Activated T-helper 9 cell treated with anti-CD3 and anti-CD28 coated beads, Interleukin-2, amount 50 U/mL, for 16 hours (primary cell): ENCODE measurements around the gene TMTC1.
"Not testable (repeated sequence)": the region's sequence is repeated elsewhere in the genome, so short reads cannot be mapped to it uniquely, and the experiment has no call there.

Experiments used
- DNase-seq: peaks from one replicate; pipeline ENCODE4 v3.0.0-alpha.2; 2020; ENCODE audit warnings: low read depth

The TMTC1 gene

DNA sequence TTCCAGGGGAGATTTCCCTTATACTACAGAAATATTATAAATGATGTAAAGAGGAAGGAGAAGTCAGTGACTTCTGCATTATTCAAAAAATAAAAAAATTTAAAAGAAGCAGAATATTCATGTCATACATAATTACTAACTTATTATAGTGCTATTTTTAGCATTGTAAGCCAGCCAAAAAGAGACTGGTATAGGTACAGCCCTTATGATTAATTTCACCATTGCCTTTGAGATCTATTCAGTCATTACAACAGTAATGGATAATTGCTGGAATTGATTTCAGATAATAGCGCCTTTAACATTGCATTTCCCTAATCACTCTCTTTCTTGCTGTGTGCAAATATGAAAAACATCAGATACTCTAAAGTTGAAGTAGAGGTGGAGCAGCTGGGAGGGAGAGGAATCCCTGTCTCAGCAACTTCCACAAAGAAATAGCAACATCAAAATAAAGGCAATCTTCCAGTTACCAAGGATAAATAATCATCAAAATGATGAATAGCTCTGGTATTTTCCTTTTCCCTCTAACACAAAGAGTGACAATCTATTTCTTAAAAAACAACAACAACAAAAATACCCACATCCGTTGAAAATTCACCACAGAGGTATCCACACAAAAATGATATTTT is 214.5 kb downstream of the TMTC1 start:
- DNase-seq, result no peak

DNA sequence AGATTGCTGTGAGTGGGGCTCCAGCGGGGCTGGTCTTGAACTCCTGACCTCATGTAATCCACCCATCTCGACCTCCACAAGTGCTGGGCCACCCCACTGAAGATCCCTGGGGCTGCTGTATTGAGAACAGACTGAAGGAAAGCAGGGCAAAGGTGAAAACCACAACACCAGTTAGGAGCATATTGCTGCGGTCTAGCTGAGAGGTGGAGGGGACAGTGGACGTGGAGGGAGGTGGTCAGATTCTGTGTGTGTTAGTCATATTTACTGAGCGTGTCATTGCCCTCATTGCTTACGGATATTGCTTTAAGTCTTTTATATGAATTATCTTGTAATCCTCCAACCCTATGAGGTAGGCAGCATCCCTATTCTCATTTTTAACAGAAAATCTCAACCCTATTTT is 217.3 kb downstream of the TMTC1 start:
- no peak for DNase-seq

DNA sequence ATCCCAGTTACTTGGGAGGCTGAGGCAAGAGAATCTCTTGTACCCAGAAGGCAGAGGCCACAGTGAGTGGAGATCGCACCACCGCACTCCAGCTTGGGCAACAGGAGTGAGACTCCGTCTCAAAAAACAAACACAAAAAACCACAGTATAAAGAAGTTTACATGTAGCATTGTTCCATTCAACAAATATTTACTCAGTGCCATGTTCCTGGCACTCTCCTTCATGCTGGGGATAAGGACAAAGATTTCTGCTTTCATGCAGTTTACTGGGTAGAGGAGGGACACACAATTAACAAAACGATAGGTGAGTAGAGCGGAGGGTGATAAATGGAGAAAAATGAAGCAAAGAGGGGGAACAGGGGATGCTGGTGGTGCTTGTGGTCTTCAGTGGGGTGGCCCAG is 218.0 kb downstream of the TMTC1 start:
- DNase-seq, result no peak

DNA sequence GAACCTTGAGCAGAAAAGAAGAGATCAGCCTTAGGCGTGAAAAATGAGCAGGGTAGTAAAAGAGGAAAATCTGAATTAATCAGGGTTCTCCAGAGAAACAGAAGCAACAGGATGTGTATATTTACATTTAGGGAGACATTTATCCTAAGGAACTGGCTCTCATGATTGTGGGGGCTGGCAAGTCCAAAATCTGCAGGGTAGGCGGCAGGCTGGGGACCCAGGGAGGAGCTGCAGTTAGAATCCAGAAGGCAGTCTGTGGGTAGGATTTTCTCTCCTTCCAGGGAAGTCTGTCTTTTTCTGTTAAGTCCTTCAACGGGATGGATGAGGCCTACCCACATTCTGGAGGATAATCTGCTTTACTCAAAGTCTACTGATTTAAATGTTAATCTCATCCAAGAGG is 218.8 kb downstream of the TMTC1 start:
- no peak for DNase-seq

DNA sequence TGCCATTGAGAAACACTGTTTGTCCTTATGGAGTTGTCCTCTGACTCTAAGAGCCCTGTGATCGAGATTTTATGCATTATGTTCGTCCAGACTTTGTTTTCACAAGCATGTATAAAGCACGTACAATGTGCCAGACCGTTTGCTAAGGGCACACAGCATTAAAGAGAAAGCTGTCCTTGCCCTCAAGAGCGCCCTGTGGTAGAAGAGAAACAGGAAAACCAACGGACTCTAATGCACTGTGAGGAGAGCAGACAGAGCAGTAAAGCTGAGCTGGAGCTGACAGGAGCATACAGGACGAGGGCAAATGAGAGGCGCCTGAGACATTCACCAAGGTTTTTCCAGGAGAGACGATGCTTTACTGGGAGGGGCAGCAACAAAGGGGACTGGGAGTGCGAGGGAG is 220.1 kb downstream of the TMTC1 start:
- no peak for DNase-seq

DNA sequence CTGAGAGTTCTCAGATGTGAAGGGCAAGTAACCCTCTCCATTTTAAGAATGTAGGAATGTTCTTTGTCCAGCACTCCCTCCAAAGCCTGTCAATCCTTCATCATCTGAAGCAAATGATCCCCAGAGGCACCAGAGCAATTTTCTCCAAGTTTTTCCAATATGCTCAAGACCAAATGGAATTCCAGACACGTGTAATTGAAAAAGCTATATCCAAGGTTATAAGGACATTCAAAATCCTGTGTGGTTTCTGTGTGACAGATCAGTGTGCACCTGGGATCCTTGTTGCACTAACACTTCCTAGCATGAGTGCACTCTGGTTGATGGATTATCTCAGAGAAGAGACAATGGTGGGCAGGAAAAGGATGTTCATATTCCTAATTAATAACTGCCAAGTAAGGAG is 220.7 kb downstream of the TMTC1 start:
- no peak for DNase-seq

DNA sequence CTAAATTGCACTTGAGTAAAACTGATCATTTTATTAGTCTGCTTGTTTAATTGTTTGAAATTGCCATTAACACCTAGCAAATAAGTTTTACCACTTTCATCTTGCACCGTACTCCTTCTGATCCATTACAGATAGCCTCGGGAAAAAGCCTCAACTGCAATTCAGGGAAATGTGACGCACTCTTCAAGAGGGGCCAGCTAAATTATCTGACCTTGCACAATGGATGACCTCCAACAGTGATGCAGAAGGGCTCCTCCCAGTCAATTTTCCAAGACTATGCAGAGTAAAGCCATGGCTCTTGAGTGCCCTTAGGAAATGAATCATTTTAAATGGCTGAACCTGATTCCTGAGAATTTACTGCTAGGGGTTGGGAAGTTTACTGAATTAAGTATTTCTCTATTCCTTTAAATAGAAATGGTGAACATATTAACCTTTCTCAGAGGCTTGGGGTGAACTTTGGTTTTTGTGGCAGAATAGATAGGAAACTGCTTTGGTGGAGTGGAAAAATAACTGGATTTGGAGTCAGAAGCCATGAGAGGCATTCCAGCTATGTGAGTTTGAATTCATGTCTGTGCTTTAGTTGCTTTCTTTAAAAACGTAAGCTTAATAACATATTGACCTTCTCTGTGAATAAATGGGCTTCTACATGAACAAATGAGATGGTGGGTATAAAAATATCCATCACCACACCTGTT is 221.5 kb downstream of the TMTC1 start:
- DNase-seq, result no peak

DNA sequence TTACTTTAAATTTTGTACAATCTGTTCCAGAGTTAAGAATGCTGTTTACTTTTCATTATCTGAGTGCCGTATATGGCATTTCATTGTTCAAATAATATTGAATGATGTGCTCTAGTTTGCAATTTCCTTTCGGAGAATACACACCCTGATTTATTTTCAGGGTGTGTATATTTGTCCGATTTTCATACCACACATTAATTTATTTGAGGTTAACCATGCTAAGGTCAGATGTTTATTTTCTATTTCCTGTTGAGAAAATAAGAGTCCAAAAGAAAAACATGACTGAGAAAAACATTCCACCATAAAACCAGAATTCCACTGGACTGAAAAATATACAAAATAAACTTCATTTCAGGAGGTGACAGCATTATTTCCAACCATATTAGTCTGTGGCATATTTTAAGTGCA is 222.1 kb downstream of the TMTC1 start:
- DNase-seq, result no peak

DNA sequence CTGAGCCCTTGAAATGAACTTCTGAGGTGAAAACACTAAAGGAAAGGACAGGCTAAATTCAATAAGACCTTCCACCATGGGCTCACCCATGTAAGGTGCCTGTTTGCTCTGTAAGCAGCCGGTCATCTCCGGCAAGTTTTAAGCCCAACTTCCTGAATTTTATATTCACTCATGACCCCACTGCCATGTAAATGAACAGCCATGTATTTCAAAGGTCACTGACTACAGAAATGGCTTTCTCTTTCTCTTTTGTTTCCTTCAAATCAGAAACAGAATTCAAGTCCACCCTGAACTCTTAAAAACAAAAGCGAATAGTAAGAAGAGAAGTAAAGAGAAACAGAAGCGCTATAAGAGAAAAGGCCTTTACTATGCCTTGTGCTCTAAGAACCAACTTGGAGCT is 224.5 kb downstream of the TMTC1 start:
- no peak for DNase-seq

DNA sequence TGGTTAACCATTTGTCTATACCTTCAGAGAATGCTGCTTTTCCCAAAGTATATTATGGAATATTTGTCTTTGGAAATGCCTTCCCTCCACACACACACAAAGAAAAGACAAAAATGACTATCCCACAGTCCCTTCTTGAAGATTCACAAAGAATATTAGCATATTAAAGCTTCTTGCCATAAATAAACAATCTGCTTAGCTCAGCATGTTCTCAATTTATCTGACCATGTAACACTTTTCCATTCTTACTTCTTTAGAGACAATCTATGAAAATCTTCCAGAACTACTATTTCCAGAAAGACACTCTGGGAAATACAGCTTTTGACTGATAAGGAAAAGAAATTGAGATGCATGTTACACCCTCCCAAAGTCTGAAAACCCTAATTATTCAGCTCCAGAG is 227.4 kb downstream of the TMTC1 start:
- DNase-seq, result no peak

DNA sequence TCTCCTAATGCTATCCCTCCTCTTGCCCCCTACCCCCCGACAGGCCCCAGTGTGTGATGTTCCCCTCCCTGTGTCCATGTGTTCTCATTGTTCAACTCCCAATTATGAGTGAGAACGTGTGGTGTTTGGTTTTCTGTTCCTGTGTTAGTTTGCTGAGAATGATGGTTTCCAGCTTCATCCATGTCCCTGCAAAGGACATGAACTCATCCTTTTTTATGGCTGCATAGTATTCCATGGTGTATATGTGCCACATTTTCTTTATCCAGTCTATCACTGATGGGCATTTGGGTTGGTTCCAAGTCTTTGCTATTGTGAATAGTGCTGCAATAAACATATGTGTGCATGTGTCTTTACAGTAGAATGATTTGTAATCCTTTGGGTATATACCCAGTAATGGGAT is 228.3 kb downstream of the TMTC1 start:
- not testable (repeated sequence) for DNase-seq

DNA sequence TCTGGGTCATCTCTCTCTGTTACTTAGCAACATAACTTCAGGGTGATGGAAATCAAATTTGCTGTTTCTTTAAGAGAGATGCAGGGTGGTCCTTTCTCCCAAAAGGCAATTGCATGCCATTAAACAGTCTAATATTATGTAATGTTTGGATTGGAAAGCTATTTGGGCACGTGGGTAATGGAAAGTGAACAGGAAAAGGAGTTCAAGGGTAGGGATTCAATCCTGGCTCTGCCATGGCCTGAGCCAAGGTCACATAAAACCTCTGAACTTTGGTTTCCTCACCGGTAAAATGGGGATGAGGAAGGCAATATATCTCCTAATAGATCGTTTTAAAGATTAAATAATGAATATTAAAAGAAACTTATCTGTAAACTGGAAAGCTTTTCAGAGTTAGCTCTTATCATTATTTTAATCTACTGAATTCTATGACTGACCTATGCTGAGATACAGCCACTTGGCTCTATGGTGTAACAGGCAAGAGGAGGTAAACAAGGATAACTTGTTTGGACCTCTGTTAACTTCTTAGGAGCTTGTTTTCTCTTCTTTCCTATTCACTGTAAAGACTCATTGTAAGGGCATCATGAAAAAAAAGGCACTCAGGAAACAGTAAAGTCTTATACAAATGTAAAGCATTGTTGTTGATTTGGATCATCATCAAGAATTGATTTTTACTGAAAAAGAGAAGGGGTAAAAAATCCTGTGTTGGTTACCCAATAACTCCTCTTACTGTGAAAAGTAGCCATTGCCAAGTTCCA is 230.6 kb downstream of the TMTC1 start:
- DNase-seq, result no peak

DNA sequence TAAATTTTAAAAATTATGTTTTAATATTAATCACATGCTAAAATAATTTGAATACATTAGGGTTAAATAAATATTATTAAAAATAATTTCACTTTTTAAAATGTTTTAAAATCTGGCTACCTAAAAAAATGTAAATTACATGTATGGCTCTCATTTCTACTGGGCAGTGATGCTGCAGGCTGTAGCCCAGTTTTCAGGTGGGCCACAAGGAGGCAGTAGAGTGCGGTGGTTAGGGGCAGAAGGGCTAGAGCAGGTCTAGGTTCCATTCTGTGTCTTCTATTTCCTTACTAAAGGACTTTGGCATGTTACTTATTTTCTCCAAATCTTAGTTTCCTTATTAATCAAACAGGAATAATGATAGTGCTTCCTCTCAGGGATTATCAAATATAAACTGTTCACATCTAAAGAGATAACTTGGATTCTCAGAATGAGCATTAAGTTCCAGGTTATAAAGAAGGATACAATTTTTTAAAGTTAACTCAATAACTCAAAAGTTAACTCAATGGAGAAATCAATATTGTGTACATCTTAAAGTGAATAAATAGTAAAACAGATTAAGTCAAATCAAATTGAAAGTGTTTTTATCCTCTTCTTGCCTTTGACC is 231.3 kb downstream of the TMTC1 start:
- peak; percentile 26 for DNase-seq

DNA sequence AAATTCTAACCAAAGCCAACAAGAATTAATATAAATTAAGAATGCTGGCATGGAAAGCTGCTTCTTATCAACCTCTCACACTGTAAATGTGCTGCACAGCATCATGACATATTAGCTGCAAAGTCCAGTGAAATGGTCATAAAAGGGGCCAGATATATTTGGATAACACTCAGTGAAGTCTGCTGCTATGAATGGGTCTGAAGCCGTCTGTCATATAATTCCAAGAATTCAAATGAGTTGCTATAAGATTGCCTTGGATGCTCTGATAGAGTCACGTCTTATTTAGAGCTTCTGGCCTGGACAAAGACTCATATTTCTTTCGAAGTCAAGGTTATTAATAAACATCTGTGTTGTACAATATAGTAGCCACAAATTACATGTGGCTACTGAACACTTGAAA is 231.9 kb downstream of the TMTC1 start:
- no peak for DNase-seq

DNA sequence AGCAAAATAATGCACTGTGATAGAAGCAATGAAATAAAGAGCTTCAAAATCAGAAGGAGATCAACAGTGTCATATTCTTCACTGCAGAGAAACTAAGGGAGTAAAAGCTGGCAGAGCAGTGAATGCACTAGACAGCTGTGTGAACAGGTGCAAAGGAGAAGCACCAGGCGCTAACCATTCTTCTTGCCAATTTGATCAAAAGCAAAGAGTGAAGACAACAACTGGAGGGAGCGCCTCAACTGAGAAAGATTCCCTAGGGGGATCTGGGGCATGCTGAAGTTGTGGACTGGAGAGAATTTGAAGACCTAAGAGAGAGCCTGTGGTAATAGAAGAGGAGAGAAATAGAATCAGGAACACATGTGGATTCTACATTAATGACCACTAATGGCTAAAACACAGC is 235.9 kb downstream of the TMTC1 start:
- no peak for DNase-seq

DNA sequence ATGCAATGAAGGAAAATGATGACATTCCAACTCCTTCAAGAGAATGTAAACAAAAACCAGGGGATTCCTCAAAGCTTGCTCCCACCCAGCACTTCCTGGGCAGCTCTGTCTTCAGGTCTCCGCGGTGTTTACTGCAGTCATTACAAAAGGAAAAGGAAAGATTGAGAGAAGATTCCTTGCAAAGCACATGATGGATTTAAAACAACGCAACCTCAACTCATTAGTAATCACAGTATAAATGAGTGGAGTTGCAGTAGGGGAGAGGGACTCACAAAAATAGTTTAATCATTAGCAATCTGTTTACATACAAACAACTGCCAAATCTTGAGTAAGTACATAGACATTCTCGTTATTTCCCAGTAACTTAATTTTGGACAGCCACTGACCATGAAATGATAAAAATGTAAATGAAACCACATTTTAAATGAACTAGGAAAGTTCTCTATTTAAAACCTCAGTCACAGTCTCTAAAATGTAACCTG is 236.6 kb downstream of the TMTC1 start:
- no peak for DNase-seq

DNA sequence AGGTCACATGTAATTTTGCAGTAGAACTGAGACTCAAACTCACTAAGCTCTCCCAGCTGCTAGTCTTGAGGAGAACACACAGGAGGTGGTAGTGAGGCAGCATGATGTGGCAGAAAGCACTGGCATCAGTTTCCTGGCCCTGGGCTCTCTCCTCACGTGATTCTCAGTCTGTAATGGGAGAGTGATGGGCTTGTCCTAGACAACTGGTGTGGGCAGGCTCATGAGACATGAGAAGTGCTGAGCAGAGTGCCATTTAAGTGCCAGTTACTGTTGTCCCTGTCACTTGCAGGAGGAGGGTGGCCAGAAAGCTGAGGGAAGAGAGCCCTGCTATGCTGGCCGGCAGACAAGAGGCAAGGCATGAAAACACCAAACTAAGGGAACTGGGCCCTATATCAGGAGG is 237.7 kb downstream of the TMTC1 start:
- DNase-seq, result no peak

DNA sequence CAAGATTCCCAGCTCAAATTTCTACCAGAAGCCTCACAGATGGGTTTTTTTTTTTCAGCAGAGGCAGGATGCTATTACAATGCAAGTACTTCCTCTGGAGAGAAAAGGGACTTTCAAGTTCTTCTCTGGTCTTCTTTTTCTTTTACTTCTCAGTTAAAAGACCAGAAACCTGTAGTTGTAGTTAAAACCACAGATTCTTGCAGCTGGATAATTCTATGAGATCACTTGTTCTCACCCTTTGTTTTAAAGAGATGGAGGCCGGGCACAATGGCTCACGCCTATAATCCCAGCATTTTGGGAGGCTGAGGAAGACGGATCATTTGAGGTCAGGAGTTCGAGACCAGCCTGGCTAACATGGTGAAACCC is 238.7 kb downstream of the TMTC1 start:
- no peak for DNase-seq

DNA sequence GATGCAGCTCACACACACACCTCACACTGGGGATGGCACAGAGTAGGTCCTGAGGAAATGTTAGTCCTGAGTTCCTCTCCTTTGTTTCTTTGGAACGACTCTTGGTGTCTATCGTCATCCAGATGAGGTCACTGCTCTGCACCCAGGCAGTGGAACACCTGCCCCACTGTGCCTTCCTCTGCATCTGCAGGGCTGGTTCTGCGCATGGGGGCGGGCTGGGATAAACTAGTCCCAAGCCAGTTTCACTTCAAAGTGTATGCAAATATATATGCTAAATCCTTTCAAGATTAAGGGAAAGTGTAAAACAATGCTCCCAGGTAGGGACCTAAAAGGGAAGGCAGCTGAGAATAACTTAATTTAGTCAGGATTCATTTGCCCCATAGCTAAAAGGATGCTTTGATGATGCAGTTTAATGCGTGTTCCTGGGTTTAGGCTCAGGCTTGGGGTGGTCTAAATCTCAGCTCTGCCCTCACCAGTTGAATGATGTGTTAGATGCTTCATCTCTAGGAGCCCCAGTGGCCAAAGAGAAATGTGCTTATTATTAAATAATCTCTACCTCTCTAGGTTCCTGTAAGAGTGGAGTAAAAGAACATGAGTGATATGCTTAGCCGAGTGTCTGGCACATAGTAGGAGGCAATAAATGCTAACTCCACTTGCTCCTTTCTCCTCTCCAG is 239.2 kb downstream of the TMTC1 start:
- DNase-seq, result no peak

DNA sequence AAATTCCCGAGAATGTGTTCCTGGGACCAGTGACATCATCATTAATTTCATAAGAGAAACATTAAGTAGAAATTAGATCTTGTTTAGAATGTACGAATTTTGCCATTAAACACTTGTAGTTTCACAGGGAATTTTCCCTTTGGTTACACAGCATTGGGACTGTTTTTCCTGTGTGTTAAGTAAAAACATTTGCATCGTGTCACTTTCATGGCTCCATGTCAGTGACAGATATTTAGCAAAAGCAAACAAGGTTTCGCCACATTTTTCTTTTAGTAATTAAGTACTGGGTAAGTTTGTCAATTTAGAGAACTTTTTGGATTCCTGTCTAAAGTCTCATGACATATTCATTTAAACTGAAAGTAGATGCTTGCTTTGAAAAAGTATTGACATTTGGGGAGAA is 240.7 kb downstream of the TMTC1 start:
- no peak for DNase-seq

DNA sequence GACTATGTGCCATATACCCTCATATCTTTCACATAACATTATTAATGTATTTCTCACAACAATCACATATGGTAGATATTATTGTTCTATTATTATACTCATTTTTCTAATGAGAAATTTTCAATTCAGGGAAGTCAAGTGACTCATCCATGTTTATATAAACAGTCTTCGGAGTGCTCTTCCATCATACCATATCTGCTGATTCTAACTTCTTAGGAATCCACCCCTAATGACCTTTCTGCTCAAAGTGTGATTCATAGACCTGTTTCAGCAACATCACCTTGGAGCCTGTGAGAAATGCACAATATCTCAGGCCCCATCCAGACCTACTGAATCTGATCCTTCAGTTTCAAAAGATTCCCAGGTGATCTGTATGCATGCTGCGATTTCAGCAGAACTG is 246.4 kb downstream of the TMTC1 start:
- no peak for DNase-seq

DNA sequence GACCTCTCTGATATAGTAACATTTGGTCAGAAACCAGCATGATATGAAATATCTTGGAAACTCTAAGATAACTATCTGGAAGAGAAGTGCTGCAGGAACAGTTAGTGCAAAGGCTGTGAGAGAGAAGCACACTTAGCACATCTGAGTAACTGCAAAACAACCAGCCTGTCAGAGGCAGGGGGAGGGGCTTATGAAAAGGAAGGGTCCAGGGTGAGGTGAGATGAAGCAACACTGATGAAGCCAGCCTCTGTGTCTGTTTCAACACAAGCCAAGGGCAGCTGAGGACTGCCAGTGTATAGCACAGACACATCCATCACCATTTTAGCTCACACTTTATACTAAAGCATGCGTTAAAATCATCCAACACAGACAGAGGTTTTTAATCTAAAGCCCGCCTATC is 248.8 kb downstream of the TMTC1 start:
- DNase-seq, result no peak
